B cell (primary cell): ENCODE data around the gene MAPK14.

Source experiments
- EZH2 ChIP-seq: IDR thresholded peaks from 2 replicates; pipeline ENCODE4 v1.6.1; 2012; ENCODE audit warnings: borderline replicate concordance, low read depth, mild to moderate bottlenecking, moderate library complexity, low read length; ENCODE audit not compliant: insufficient read depth, poor library complexity, severe bottlenecking
- TF ChIP-seq, protein P1 (sequence below): fragments of 200-600 bp; IDR thresholded peaks from one replicate; pipeline ENCODE4 v1.8.0; 2022; ENCODE audit warnings: antibody characterized with exemption, mild to moderate bottlenecking

DNA sequence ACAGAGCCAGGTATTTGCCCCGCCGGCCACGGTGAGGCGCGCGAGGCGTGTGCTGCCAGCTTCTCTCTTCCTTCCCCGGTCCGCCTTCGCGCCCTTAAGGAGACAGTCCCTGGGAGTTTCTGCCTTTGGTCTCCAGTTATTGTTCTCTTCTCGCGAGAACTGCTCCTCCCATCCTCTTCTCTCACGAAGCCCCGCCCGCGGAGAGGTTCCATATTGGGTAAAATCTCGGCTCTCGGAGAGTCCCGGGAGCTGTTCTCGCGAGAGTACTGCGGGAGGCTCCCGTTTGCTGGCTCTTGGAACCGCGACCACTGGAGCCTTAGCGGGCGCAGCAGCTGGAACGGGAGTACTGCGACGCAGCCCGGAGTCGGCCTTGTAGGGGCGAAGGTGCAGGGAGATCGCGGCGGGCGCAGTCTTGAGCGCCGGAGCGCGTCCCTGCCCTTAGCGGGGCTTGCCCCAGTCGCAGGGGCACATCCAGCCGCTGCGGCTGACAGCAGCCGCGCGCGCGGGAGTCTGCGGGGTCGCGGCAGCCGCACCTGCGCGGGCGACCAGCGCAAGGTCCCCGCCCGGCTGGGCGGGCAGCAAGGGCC is at the start of gene MAPK14:
- TF ChIP-seq, protein P1, sequence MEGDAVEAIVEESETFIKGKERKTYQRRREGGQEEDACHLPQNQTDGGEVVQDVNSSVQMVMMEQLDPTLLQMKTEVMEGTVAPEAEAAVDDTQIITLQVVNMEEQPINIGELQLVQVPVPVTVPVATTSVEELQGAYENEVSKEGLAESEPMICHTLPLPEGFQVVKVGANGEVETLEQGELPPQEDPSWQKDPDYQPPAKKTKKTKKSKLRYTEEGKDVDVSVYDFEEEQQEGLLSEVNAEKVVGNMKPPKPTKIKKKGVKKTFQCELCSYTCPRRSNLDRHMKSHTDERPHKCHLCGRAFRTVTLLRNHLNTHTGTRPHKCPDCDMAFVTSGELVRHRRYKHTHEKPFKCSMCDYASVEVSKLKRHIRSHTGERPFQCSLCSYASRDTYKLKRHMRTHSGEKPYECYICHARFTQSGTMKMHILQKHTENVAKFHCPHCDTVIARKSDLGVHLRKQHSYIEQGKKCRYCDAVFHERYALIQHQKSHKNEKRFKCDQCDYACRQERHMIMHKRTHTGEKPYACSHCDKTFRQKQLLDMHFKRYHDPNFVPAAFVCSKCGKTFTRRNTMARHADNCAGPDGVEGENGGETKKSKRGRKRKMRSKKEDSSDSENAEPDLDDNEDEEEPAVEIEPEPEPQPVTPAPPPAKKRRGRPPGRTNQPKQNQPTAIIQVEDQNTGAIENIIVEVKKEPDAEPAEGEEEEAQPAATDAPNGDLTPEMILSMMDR, result peak; percentile 86
- TF ChIP-seq EZH2, result no peak
